ENCODE results near the gene CADPS2. TPM values are rescaled to one million over a fixed set of nuclear protein-coding genes. Genes with fewer than 3 reads are reported as not detected.

CADPS2 gene
- total and polyA plus RNA-seq, 2 donors (not counting 1 experiment from before 2014, with no cell fraction given): not detected

GRCh38 chr7:122311050-122311700 lies 575.1 kb downstream of the CADPS2 start:
- DNase-seq: no peak
- Mint-ChIP-seq H3K27me3 (peaks cover 71% of the 10 kb centered on the region), H3K27ac (no peak overlapping the region), H3K9me3 (ENCODE audit: insufficient read depth) (no peaks in the 10 kb centered on the region), H3K4me3 (peak overlapping the region; percentile 59), H3K4me1 (peaks cover 8% of the 10 kb centered on the region)
- ChIA-PET POLR2A (no interaction called here), CTCF (no interaction called here)
- Histone ChIP-seq H2AFZ (ENCODE audit: insufficient read depth, low read depth, low read length, poor library complexity, severe bottlenecking) (peak overlapping the region; percentile 3), H3K4me3 (ENCODE audit: control extremely low read depth in 1 of 5, extremely low read depth in 1 of 5, insufficient read depth in 1 of 5, low read depth in 2 of 5, low read length in 4 of 5) (no peak overlapping the region), H4K20me1 (ENCODE audit: control insufficient read depth, insufficient read depth, low read length, poor library complexity, severe bottlenecking) (no peaks in the 10 kb centered on the region), H3K27me3 (replicated peaks in 1 of 4; ENCODE audit: control extremely low read depth in 1 of 4, control insufficient read depth in 3 of 4, insufficient read depth in 4 of 4, low read length in 3 of 4) (peaks cover 0 to 58% (median 46%) of the 10 kb centered on the region in 4 experiments), H3K79me2 (ENCODE audit: control insufficient read depth, insufficient read depth, low read length) (no peaks in the 10 kb centered on the region), H3K36me3 (replicated peaks in 1 of 2; ENCODE audit: control extremely low read depth in 1 of 2, control insufficient read depth in 1 of 2, extremely low read depth in 1 of 2, insufficient read depth in 2 of 2, low read length in 1 of 2) (no peaks in the 10 kb centered on the region), H3K9ac (ENCODE audit: low read length) (no peak overlapping the region), H3K27ac (ENCODE audit: low read length in 2 of 2) (no peak overlapping the region), H3K9me3 (ENCODE audit: control extremely low read depth in 1 of 3, control insufficient read depth in 2 of 3, insufficient read depth in 1 of 3, low read length in 2 of 3) (peaks cover 0 to 36% (median 0%) of the 10 kb centered on the region in 3 donors), H3K4me2 (replicated peaks; ENCODE audit: low read depth, low read length, poor library complexity, severe bottlenecking) (no peak overlapping the region), H3K4me1 (ENCODE audit: control insufficient read depth in 2 of 2, insufficient read depth in 2 of 2, low read length in 2 of 2) (peaks cover 0 to 8% of the 10 kb centered on the region in 2 donors)
- no peak for ATAC-seq (ENCODE audit: low read depth)
- WGBS (ENCODE audit: insufficient coverage): 3% methylated on average over 4 of the region's 12 CpGs
- TF ChIP-seq EZH2 (IDR thresholded peaks at IDR 0.05; ENCODE audit: borderline replicate concordance, insufficient read depth, low read depth, low read length, poor library complexity, severe bottlenecking) (no peak), CTCF (IDR thresholded peaks at IDR 0.05) (no peak)
- intact Hi-C loops (cut with micrococcal nuclease): no loop called here
